Measurements from ENCODE around the gene MTA1.

MTA1 gene

DNA sequence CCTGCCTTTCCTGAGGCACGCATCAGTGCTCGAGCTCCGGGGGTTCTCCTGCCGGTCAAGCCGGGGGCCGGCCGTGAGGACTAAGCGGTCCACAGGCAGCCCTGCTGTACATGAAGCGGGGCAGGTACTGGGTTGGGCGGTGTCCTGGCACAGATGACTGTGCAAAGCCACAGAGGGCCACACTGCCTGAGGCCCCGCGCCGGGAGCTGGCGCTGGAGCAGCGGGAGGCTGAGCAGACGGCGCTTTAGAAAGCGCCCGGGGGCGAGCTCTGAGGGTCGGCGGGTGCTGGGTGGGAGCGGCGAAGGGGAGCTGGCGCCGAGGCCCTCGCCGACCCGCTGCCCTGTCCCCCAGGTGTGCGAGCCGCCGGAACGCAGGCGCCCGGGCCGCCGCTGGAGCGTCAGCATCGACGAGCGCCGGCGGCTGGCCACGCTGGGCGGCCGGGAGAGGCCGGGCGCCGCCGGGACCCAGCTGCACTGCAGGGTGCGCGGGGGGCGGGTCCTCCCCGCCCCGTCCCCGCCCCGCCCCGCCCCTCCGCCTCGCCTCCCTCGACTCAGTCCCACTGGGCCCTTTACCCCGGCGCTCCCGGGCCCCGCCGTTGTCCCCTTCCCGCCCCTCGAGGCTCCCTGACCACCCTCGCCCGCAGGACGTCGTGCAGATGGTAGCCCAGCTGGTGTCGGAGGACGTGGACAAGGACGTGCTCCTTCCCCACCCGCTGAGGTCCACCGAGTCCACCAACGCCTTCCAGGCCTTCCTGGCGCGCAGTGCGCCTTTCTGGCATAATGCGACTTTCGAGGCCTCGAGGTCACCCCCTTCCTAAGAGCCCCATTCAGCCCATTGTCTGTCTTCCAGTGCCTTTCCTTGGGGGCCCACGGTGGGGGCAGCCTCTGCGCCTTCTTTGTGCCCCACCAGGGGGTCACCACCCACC lies 8.3 kb upstream of the MTA1 start:
- DNase-seq = no peak

DNA sequence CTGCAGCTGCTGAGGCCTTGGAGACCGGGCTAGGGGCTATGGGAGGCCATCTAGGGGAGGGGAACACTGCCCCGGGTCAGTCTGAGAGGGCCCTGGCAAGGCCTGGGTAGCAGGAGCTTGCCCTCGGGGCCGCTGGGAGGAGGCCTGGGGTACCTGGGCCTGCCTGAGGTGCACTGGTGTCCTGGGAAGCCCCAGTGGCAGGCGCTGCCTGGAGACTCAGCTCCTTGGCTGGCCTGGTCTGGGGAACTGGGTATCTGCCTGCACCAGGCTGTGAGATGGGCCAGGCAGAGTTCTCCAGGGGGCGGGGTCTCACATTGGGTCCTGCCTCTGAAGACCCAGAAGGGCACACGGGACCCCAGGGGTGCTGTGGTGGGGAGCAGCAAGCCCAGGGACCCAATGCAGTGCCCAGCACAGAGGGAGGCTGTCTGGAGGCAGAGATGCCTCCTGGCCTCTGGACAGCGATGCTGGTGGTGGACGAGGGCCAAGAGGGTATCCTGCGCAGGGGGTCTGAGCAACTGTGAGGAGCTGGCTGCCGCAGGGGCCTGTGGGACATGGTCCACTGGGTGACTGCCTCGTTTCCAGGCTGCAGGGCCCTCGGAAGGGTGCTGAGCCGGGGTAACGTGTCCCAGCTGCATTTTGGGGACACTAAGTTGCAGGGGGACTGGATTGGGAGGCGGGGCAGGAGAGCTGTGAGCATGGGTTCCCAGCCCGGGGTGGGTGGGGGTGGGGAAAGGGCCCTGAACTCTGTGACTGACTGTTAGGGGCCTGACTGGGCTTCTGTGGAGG lies 7.4 kb upstream of the MTA1 start:
- DNase-seq = no peak

DNA sequence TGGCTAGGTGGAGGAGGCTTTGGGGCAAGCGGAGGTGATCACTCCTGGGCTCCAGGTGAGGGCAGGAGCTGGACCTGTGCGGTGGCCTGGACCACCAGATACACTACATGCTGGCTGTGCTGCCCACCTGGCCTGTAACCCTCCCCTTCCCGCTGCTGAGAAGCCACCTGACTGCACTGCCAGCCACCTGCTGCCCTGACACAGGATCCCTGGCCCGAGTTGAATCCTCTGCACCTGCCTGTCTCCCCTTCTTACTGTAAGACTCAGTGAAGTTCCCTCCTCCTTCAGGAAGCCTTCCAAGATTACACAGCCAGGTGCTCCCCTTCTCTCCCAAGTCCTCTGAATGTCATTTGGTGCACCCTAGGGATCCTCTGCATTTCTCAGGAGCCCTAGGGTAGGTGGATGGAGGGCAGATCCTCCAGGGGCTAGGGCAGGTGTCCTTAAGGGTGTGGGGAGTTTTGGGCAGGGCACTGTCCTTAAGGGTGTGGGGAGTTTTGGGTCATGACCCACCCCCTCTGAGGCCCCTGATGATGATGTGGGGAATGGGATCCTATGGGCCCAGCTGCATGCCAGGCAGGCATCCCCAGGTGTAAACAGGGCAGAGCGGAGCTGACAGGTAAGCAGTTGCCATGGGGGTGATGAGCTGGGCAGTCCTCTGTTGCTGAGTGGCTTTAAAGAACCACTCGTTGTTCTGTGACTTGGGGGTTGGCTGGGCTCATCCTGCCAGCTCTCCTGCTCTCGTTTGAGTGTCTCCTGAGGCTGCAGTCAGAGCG lies 6.7 kb upstream of the MTA1 start:
- no peak for DNase-seq

DNA sequence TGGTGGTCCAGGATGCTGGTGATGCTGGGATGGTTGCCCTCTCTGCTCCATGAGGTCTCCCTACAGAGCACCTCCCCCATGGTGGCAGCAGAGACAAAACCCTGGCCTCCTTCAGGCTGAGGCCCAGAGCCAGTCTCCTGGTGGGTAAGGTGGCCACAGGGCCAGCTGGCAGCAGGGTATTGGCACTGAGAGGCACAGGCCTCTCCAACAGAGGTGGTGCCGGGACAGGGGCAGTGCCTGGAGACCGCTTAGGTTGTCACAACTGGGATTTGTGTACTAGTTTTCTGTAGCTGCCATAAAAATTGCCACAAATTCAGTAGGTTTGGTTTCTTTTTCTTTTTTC lies 6.1 kb upstream of the MTA1 start:
- no peak for DNase-seq

DNA sequence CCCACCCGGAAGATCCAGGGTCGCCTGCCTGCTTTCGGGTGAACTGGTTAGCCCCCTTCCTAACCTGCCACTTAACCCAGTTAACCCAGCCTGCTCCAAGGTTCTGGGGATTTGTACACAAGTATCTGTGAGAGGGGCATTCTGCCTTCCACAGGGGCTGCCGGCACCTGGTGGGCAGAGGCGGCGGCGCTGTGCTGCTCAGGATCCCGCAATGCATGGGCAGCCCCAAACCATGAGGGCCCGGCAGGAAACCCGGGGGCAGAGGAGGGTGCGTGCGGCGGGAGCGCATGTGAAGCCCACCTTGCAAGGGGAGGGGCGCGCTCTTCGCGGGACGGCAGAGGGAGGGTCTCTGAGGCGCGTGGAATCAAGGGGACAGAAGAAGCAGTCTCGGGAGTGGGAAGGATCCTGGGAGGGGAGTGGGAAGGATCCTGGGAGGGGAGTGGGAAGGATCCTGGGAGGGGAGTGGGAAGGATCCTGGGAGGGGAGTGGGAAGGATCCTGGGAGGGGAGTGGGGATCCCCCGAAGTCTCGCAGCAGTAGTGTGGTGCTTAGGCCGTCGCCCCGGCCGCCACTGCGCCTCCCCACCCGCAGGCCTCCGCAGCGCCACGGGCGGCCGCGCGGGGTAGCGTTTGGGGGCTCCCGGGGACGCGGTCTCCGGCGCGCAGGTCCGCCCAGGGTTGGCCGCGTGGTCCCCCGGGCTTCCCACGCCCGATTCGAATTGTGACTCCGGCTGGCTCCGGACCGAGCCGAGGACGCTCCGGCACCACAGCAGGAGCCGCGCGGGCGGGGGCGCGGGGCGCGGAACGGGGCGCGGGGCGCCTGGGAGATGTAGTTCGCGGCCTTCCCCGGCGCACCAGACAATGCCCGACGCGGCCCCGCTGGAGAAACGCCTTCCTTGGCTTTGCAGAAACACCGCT lies 4.9 kb upstream of the MTA1 start:
- peak; percentile 30 to 54 for DNase-seq

DNA sequence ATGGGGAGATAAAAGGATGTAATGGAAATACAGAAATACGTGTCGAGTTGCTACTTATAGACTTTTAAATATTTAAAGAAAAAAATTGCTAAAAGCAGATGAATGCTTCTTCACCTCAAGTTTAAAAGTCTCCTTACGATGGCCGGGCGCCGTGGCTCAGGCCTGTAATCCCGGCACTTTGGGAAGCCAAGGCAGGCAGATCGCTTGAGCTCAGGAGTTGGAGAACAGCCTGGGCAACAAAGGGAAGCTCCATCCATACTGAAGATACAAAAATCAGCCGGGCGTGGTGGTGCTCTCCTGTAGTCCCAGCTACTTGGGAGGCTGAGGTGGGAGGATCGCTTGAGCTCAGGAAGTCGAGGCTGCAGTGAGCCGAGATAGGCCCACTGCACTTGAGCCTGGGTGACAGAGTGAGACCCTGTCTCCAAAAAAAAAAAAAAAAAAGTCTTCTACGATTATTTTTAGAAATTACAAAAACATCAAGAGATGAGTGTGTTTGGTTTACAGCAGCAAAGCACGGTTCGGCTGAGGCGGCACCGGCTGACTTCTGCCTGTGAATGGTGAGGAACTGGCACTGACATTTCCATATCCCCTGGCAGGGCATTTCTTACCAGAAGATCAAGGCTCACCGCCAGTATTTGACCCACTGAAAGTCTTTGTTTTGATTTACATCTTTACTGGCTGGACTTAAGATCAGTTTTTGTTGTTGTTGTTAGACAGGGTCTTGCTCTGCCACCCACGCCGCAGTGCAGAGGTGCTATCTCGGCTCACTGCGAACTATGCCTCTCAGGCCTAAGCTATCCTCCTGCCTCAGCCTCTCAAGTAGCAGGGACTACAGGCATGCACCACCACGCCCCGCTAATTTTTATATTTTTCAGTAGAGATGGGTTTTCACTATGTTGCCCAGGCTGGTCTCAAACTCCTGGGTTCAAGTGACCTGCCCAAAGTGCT lies 3.9 kb upstream of the MTA1 start:
- no peak for DNase-seq

DNA sequence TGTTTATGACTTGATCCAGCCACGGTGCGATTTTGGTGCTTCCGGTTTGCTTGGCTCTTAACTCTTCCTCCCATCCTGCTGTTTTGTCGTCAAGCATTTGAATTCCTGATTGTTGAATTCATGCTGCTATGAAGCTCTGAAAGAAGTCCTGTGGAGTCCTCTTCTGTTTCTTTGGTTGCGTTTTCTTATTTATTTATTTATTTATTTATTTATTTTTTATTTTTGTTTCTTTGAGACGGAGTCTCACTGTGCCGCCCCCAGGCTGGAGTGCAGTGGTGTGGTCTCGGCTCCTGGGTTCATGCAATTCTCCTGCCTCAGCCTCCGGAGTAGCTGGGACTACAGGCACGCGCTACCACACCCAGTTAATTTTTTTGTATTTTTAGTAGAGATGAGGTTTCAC lies 3.0 kb upstream of the MTA1 start:
- no peak for DNase-seq

DNA sequence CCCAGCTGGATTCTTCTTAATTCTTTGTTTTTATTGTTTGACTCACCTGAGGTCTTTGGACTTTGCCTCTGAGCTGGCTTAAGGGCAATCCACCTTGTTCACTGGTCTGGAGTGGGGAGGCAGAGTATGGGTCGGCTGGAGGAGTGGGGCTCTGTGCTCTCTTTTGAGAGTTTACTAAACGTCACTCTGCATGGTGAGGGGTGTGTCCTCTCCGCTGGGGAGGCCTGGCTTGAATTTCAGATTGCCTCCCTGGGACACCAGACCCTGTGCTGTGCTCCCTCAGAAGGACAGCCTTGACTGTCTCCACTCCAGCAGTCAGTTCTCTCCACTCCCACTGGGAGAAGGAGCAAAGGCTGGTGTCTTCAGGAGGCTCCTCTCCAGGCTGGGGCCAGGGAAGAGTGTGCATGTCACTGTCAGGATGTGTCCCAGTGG lies 1.9 kb upstream of the MTA1 start:
- no peak for DNase-seq

DNA sequence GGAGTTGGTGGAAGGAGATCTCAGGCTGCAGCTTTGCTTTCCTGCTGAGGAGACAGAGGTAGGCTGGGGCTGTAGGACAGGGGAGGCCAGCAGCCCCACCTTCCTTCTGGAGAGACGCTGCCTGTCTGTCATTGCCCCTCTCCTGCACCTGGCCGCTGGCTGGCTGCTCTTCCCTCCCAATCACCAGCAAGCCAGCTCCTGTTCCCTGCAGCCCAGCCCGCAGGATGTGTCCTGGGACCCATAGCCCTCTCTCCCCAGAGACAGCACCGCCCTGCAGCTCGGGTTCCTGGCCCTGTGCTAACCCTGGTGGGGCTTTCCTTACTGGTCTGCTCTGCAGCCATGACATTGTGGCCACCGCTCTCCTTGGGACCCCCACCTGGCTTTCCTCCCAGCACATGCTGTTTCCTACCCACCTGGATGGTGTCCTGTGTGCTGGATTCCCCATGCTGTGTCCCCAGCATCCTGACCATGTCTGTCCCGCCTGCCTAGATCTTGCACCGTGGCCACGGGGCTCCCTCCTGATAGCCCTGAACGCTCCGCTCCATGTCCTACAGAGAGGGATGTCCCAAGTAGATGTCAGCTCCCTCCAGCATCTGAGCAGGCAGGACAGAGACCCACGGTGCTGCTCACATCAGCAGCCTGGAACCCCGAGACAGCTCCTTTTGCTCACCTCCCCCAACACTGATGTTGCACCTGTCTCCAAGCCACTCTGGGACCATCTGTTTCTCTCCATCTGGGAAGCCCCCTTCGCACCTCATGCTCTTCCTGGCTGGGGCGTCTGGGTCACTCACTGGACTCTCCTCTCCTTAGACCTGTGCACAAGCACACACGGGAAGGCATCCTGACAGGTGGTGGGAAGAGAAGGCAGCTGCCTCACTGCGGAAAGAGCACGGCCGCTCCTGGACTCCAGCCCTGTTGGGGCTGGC lies 1.1 kb upstream of the MTA1 start:
- DNase-seq = no peak

DNA sequence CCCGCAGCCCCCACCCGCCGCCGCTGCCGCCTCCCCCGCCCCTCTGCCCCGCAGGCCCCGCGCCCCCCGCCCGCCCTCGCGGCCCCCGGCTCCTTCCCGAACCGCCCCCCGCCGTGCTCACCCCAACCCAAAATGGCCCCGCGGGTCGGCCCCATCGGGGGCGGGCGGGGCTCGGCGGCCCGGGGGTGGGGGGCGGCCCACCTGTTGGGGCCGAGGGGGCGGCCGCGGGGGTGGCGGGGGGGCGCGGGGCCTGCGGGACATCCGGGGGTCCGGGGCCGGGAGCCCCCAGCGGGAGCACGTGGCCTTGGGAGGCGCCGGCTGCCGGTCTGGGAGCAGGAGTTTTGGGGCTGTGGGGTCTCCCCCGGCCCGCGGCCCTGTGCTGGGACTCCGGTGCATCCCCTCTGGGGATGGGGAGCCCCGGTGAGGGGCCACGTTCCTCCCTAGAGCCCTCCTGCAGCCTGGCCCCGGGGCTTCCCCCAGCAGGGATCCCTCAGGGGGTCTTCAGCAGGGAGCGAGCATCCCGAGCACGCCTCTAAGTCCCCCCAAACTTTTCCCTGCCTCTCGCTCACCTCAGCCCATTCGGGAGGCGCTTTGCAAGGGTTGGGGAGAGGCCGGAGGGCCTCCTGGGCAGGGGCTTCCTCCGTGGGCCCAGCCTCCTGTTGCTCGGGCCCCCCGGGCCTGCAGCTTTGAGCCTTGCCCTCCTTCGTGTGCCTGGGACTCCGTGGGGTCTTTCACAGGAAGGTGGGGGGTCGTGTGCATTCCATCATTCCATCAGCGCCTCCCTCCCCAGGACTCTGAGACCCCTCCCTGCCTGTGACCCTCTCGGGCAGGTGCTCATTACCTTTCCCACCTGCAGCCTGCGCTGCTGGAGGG lies 710 bp downstream of the MTA1 start:
- DNase-seq = no peak

DNA sequence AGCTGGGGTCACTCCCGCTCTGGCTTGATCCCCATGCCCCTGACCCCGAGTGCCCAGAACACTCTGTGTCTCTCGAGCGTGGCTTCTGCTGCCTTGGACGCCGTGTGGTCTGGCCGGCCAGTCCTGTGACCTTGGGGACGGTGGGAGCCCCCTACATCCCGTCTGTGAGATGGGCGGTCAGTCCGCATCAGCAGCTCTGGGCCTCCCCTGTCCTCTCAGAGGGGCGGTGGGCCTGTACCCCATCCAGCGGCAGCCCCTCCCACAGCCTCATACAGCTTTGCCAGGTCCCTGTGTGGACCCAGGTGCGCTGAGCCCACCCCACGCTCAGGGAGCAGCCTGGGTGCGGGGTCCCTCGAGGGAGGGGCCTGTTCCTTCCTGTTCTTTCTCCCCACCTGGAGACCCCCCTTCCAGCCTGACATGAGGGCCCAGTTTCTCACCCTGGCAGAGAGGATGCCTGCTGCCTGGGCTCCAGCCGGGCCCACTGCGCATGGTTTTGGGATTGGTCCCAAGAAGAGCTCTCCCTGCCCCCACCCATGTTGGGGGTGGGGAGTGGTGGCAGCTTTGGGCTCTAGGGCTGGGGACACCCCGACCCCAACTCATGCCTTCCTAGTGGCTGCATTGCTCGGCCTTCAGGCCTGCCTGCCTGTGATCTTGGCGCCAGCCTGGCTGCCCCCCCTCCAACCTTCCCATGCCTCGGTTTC lies 1.5 kb downstream of the MTA1 start:
- no peak for DNase-seq

DNA sequence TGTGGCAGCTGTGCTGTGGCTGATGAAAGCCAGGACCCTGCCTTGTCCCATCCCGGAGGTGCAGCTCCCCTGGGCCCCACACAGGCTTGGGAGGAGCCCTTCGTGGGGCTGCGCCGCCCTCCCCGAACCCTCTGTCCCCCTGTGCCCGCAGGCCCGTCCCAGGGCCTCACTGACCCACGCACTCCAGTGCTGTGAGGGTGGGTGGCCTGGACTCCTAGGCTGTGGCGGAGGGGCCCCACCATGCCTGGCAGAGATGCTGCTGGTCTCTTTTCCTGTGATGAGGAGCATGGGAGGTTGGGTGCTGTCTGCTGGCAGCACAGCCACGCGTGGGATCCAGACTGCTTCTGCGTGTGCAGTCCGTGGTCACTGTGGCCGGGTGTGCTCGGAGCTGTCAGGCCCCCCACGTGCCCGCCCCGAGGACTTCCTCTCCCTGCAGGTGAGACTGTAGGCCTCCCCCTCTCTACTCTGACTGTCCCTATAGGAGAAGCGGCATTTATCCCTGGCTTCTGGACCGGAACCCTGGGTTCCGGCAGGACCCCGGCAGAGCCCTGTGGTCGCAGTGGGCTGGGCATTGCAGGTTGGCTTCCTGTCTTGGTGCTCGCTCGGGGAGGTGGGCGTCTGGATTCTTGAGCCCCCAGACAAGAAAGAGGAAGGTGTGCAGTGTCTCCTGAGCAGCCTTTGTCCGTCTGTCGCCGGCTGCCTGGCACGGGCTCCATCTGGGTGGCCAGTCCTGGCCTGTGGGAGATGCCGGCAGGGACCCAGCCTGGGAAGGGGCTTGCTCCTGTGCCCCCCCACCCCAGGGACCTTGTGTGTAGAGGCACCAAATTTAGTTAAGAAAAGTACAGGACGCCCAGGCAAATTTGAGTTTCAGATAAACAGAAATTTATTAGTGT lies 2.3 kb downstream of the MTA1 start:
- DNase-seq = no peak

DNA sequence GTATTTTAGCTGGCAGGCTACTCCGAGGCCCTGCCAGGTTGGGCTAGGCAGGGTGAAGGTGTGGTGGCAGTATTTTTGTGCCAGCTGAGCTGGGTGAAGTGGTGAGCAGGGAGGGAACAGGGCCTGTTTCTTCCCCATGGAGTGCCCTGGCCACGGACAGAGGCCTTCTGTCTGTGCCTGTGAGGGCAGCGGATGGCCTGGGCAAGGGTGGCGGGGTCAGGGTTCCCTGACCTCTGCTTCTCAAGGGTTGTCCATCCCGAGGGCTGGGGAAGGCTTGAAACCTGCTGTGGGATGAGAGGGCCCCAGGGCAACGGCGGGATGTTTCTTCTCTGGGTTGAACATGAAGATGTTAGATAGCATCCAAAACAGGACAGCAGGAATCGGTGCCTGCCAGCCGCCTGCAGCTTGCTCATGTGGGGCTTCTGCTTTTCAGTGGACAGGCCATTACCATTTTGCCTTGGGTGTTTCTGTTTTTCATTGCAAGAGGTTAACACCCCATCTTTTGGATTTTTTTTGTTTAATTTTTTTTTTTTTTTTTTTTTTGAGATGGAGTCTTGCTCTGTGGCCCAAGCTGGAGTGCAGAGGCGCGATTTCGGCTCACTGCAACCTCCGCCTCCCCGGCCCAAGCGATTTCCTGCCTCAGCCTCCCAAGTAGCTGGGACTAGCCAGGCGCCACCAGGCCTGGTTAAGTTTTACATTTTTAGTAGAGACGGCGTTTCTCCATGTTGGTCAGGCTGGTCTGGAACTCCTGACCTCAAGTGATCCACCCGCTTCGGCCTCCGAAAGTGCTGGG lies 3.3 kb downstream of the MTA1 start:
- no peak for DNase-seq

DNA sequence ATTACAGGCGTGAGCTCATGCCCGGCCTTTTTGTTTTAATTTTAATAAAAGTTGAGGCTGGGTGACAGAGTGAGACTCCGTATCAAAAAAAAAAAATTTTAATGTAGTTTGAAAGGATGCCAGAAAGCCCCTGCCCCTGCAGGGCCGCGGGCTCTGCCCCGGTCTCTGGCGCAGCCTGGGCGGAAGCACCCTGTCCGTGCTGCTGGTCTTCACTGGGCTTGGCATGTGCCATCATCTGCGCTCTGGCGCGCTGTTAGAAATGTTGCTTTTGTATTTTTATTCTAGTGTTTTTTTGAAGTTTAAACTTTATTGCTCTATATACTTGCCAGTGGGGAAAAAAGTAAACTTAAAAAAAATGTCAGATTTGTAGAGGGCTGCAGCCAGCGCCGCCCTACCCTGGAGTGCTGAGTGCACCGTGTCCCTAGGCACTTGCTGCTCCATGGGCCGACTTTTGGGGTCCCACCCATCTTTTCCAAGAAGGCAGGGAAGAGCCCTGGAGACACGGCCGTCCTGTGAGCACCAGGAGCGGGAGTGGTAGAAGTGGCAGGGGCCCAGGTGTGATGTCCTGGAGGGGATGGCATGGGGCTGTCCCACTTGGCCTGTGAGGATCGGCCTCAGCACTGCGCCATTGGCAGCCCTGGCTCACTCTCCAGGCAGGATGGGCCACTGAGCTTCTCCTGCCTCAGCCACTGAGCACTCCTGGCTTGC lies 4.0 kb downstream of the MTA1 start:
- DNase-seq = no peak

DNA sequence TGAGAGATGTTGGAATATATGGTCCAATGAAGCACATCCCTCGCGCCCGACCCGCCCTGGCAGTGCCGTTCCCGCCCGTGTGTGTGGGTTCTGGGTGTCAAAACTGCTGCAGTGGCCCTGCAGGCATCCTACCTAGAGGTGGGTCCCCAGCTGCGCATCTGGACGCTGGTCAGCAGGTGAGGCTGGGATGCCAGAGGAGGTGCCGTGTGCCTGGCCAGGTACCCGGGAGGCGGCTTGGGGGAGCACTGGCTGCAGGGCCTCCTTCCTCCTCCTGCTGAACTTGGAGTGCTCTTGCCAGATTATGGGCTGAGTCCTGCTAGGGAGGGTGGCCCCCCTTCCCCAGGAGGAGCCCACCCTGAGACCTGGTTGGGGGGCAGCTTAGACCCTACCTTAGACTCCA lies 5.2 kb downstream of the MTA1 start:
- no peak for DNase-seq

DNA sequence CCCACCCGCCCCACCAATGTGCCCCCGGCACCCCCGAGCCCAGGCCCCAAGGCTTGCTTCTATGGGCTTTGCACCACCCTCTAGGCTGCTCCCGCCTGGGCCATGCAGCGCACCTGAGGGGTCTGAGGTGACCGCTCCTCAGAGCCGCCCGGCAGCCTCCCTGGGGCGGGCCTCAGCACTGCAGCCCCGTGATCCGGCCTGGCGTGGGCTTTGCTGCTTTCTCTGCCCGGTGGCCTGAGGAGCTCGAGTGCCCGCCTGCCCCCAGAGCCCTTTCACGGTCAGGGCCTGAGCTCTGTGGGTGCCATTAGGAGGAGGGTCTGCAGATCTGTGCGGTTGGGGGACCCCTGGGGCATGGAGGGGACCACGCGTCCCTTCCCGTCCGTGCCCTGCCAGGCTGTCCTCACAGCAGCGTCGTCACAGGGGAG lies 6.2 kb downstream of the MTA1 start:
- no peak for DNase-seq

All from NCI-H187 (cell line).